Stomach (tissue), 9 donors: ENCODE measurements around the gene ARFGEF3. TPM values are rescaled to one million over a fixed set of nuclear protein-coding genes. Genes with fewer than 3 reads are reported as not detected.

Experiments used
- DNase-seq, 2 donors: peaks; one replicate each; pipeline versions ENCODE4 v3.0.0 to v3.0.0-alpha.2; 2013 to 2019
- H3K27ac ChIP-seq, 5 donors: fragments of 200-600 bp in 4 of 5; sonication (generic) in 4 of 5; one replicate each; pipeline ENCODE4 v1.5.1; 2013 to 2019; ENCODE audit warnings: mild to moderate bottlenecking in 1 of 5, moderate library complexity in 1 of 5
- H3K27me3 ChIP-seq, 3 donors: fragments of 200-600 bp; sonication (generic); one replicate each; pipeline ENCODE4 v1.5.1; 2017 to 2019; ENCODE audit warnings: mixed run types in 1 of 3
- H3K36me3 ChIP-seq, 4 donors: fragments of 200-600 bp; sonication (generic); 1 replicate in 3 of 4; 2 replicates in 1 of 4; pipeline ENCODE4 v1.5.1; 2016 to 2019
- H3K4me1 ChIP-seq, 4 donors: fragments of 200-600 bp; sonication (generic); one replicate each; pipeline ENCODE4 v1.5.1; 2016 to 2019
- H3K4me3 ChIP-seq, 4 donors: fragments of 200-600 bp; sonication (generic) in 3 of 4; one replicate each; pipeline ENCODE4 v1.5.1; 2016 to 2019; ENCODE audit warnings: mild to moderate bottlenecking in 1 of 4
- H3K9me3 ChIP-seq, 4 donors: fragments of 200-600 bp; sonication (generic); one replicate each; pipeline ENCODE4 v1.5.1; 2016 to 2019
- EP300 ChIP-seq: sonication (generic); formaldehyde crosslinking; IDR thresholded peaks from one replicate; pipeline ENCODE4 v1.6.1; 2017; ENCODE audit warnings: antibody characterized with exemption
- POLR2A ChIP-seq, 4 donors: fragments of 450-650 bp; IDR thresholded peaks; one replicate each; pipeline ENCODE4 v1.6.1; 2016; ENCODE audit warnings: antibody characterized with exemption in 4 of 4, control low read depth in 2 of 4, mild to moderate bottlenecking in 1 of 4, moderate library complexity in 1 of 4
- POLR2AphosphoS5 ChIP-seq, 3 donors: sonication (generic); formaldehyde crosslinking; IDR thresholded peaks; one replicate each; pipeline ENCODE4 v1.6.1; 2016; ENCODE audit warnings: antibody characterized with exemption in 3 of 3
- WGBS, 5 donors: extraction: QIAGEN DNeasy Blood & Tissue Kit in 3 of 5; methylation state at CpG; one replicate each; pipeline versions ENCODE4 v1.1.5 to v1.1.7; 2013 to 2018; 5-methylcytosine and 5-hydroxymethylcytosine counted together
- intact Hi-C: fragments of 100-400 bp; cut with DNase I; formaldehyde crosslinking; loops from one replicate; pipeline ENCODE4 v1.15.1; 2023; ENCODE audit warnings: low total_unique reads
- polyA plus RNA-seq, 3 donors: library from polyadenylated mRNA; stranded (reverse); fragments of 200-250 nt; gene quantifications; one replicate each; pipeline ENCODE4 v1.2.3, GENCODE V29; 2013
- small RNA-seq, 4 donors: library from RNA; depleted of rRNA; stranded (forward); fragments of <200 nt; gene quantifications; one replicate each; pipeline ENCODE3, GENCODE V24; 2016
- total RNA-seq, 5 donors: library from RNA; depleted of rRNA; stranded (reverse); fragments of >200 nt; gene quantifications; one replicate each; pipeline versions ENCODE4 v1.1.0 to v1.2.3, GENCODE V29; 2014 to 2016
- TF ChIP-seq, protein P1 (sequence below), 7 experiments: fragments of 450-650 bp in 4 of 7; fragments of 200-600 bp in 3 of 7; sonication (generic) in 3 of 7; IDR thresholded peaks; one replicate each; pipeline ENCODE4 v1.5.1; 2016 to 2019; ENCODE audit warnings: antibody characterized with exemption in 7 of 7, control low read depth in 2 of 7, mild to moderate bottlenecking in 1 of 7
- donor health status: healthy with polysubstance abuse.
- donor health status: Bipolar disorder and iron deficiency.
- donor health status: healthy.

The ARFGEF3 gene
- total and polyA plus RNA-seq, 8 donors, result 3.2 to 44.6 (median 13.2) TPM

DNA sequence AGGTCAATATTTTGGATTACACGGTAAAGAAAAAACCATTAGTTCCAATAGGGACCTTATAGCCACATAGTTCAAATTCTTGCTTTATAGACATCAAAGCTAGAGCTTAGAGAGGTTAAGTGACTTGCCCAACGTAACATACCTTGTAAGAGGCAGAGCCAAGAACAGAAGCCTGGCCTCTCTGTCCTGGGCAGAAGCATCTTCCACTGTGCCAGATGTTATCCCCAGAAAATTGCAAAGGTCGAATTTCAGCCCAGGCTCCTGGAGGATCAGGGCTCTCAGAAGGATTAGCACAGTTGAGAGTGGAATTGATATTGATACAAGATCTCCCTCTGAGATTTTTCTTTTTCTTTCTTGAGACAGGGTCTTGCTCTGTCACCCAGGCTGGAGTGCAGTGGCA is 222.0 kb downstream of the ARFGEF3 start:
- H3K4me1 ChIP-seq, result no peaks in the 10 kb centered on the region
- intact Hi-C loops, result no loop called here
- no peak for TF ChIP-seq EP300
- TF ChIP-seq POLR2A (IDR thresholded peaks at IDR 0.05), result no peak
- TF ChIP-seq, protein P1, sequence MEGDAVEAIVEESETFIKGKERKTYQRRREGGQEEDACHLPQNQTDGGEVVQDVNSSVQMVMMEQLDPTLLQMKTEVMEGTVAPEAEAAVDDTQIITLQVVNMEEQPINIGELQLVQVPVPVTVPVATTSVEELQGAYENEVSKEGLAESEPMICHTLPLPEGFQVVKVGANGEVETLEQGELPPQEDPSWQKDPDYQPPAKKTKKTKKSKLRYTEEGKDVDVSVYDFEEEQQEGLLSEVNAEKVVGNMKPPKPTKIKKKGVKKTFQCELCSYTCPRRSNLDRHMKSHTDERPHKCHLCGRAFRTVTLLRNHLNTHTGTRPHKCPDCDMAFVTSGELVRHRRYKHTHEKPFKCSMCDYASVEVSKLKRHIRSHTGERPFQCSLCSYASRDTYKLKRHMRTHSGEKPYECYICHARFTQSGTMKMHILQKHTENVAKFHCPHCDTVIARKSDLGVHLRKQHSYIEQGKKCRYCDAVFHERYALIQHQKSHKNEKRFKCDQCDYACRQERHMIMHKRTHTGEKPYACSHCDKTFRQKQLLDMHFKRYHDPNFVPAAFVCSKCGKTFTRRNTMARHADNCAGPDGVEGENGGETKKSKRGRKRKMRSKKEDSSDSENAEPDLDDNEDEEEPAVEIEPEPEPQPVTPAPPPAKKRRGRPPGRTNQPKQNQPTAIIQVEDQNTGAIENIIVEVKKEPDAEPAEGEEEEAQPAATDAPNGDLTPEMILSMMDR (IDR thresholded peaks at IDR 0.05), result no peak
- no peak for TF ChIP-seq POLR2AphosphoS5 (IDR thresholded peaks at IDR 0.05)
- H3K36me3 ChIP-seq, result no peaks in the 10 kb centered on the region
- 67 to 74% (median 69%) methylated on average over 3 of the region's 3 CpGs for WGBS, 5 donors
- H3K27me3 ChIP-seq, result no peaks in the 10 kb centered on the region
- no peak overlapping the region for H3K27ac ChIP-seq
- no peaks in the 10 kb centered on the region for H3K9me3 ChIP-seq
- no peak overlapping the region for H3K4me3 ChIP-seq
- DNase-seq, result no peak

DNA sequence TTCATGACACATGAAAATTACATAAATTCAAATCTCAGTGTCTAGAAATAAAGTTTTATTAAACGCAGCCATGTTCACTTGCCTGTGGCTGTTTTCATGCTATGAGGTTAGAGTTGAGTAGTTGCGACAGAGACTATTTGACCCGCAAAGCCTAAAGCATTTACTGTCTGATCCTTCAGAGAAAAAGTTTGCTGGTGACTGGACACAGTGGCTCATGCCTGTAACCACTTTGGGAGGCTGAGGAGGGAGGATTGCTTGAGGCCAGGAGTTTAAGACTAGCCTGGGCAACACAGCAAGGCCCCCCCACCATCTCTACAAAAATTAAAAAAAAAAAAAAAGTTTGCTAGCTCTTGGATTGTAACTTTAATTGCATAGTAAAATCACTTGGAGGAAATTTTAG is 225.2 kb downstream of the ARFGEF3 start:
- Histone ChIP-seq H3K27ac (no peak overlapping the region), H3K4me1 (no peaks in the 10 kb centered on the region), H3K9me3 (no peaks in the 10 kb centered on the region), H3K27me3 (no peaks in the 10 kb centered on the region), H3K36me3 (no peaks in the 10 kb centered on the region), H3K4me3 (no peak overlapping the region)
- DNase-seq, result no peak
- WGBS, 5 donors, result 94 to 98% (median 96%) methylated on average over 3 of the region's 3 CpGs
- TF ChIP-seq, protein P1 (IDR thresholded peaks at IDR 0.05), result no peak
- TF ChIP-seq POLR2A (IDR thresholded peaks at IDR 0.05), result no peak
- TF ChIP-seq EP300, result no peak
- no peak for TF ChIP-seq POLR2AphosphoS5 (IDR thresholded peaks at IDR 0.05)
- intact Hi-C loops, result no loop called here

DNA sequence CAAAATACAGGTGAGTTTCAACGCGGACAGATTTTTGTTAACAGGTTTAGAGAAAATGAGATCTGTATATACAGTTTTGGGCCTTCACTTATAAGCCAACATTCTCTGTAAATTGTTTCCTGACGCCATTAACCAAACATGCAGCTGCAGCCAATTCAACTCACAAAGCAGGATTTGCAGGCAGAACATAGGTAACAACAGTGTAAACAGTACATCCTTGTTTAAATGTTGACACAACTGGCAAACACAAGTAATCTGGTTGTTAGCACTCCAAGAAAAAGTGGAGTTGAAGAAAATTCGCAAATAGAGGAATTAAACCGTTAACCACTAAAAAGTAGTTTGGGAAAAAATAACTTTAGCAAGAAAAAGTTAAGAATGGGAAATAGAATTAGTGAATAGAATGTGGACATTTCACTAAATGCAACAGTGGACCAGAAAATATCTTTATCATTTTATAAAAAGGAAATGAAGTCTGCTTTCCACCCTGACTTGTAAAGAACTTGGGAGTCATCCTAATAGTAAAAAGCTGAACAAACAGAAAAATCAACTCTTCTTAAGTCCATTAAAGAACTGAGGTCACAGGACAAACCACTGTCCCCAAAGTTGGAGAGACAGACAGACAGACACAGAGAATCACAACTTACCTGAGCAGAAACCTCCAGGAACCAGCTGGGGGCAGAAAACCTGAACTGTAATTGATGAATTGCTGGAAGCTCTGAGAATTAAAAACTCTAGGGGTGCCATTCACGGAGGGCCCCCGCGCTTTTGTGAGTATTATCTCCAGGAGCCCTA is 226.0 kb downstream of the ARFGEF3 start:
- Histone ChIP-seq H3K27me3 (no peaks in the 10 kb centered on the region), H3K4me3 (no peak overlapping the region), H3K9me3 (no peaks in the 10 kb centered on the region), H3K27ac (no peak overlapping the region), H3K36me3 (no peaks in the 10 kb centered on the region), H3K4me1 (no peaks in the 10 kb centered on the region)
- peak in 1 of 3 donors; percentile 26 for TF ChIP-seq POLR2AphosphoS5 (IDR thresholded peaks at IDR 0.05)
- TF ChIP-seq, protein P1 (IDR thresholded peaks at IDR 0.05), result no peak
- peak in 1 of 2 donors; percentile 67 for DNase-seq
- 47 to 71% (median 62%) methylated on average over 8 of the region's 8 CpGs for WGBS, 5 donors
- intact Hi-C loops, result no loop called here

DNA sequence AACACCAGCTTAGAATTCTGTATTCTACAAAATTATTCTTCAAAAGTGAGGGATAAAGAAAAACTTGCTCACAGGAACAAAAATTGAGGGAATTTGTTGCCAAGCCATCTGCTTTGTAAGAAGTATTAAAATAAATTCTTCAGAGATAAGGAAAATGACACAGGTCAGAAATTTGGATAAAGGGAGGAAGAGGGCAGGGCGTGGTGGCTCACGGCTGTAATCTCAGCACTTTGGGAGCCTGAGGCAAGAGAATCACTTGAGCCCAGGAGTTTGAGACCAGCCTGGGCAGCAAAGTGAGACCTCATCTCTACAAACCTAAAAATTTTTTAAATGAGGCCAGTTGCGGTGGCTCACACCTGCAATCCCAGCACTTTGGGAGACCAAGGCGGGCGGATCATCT is 227.8 kb downstream of the ARFGEF3 start:
- no peak overlapping the region for H3K4me3 ChIP-seq
- no peaks in the 10 kb centered on the region for H3K27me3 ChIP-seq
- H3K9me3 ChIP-seq, result no peaks in the 10 kb centered on the region
- no peak overlapping the region for H3K27ac ChIP-seq
- no peak for DNase-seq
- intact Hi-C loops, result no loop called here
- H3K36me3 ChIP-seq, result no peaks in the 10 kb centered on the region
- 81 to 88% (median 84%) methylated on average over 5 of the region's 5 CpGs for WGBS, 5 donors
- no peaks in the 10 kb centered on the region for H3K4me1 ChIP-seq
- TF ChIP-seq, protein P1 (IDR thresholded peaks at IDR 0.05), result no peak

Small RNA genes lying within 50 kb of the gene (small RNA-seq; reads per million reads assigned to genes)
- 0 reads per million in 4 donors for gene AL031003.1

Other genes starting within 250 kb of the ARFGEF3 start
- gene PERP, start 54.5 kb upstream of the ARFGEF3 start, total RNA-seq, result 10 to 100 TPM in 3 of 5 donors, 1 to 10 TPM in 2; 3.8 to 53.1 (median 12.8) TPM
- 100 to 1,000 TPM in 1 of 3 donors, 10 to 100 TPM in 2; 24.0 to 159 (median 24.2) TPM for gene PERP, start 54.5 kb upstream of the ARFGEF3 start, polyA plus RNA-seq
- not detected for gene PBOV1, start 56.6 kb downstream of the ARFGEF3 start, total RNA-seq
- gene PBOV1, start 56.6 kb downstream of the ARFGEF3 start, polyA plus RNA-seq, result not detected
- not detected for gene SMIM28, start 216.0 kb downstream of the ARFGEF3 start, total RNA-seq
- not detected for gene SMIM28, start 216.0 kb downstream of the ARFGEF3 start, polyA plus RNA-seq
- gene HEBP2, start 242.3 kb downstream of the ARFGEF3 start, total RNA-seq, result 100 to 1,000 TPM in 2 of 5 donors, 10 to 100 TPM in 2, 1 to 10 TPM in 1; 9.9 to 351 (median 48.3) TPM
- gene HEBP2, start 242.3 kb downstream of the ARFGEF3 start, polyA plus RNA-seq, result 10 to 100 TPM; 20.5 to 49.9 (median 48.5) TPM